ENCODE measurements around the gene SCGB3A1. TPM values are rescaled to one million over a fixed set of nuclear protein-coding genes. Genes with fewer than 3 reads are reported as not detected.

SCGB3A1 gene
- total RNA-seq, 2 experiments from 2014 or later: 6.6 to 7.1 TPM

DNA sequence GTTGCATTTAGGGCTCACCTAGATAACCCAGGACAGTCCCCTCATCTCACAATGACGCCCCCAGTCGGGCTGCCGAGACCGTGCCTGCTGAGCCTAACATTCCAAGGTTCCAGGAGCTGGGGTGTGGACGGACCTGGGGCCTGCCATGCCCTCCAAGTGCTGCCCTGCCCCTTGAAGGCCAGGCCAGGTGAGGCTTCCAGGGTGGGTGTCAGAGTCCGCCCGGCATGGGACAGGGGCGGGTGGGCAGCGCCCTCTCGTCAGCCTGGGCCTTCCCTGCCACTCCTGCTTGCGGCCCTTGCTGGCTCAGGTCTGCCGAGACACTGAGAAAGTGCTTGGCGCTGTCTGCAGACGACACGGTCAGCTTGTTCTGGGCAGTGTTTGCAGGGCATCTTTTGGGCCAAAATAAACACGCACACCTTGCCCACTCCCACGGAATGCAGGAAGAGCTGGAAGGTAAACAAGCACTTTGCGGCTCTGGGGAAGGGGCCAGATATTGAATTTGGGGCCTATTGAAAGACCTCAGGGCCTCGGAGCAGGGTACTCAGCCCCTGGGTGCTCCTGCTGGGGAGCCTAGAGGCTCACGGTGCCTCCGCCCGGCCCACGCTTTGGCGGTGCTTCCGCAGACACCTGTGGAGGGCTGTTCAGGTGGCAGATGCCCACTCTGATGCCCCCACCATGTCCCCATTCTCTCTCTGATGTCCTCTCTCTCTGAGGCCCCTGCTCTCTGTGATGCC lies 4.2 kb upstream of the SCGB3A1 start:
- H3K27ac Mint-ChIP-seq: no peak overlapping the region
- POLR2A ChIA-PET: no interaction called here
- H3K4me3 Mint-ChIP-seq: no peak overlapping the region
- H3K27me3 Mint-ChIP-seq: peaks cover 16% of the 10 kb centered on the region
- peaks cover 4% of the 10 kb centered on the region for H3K4me1 Mint-ChIP-seq
- ATAC-seq (ENCODE audit: low read depth): no peak
- H3K9me3 Mint-ChIP-seq: no peaks in the 10 kb centered on the region
- DNase-seq: no peak
- no peaks in the 10 kb centered on the region for H3K36me3 Mint-ChIP-seq

DNA sequence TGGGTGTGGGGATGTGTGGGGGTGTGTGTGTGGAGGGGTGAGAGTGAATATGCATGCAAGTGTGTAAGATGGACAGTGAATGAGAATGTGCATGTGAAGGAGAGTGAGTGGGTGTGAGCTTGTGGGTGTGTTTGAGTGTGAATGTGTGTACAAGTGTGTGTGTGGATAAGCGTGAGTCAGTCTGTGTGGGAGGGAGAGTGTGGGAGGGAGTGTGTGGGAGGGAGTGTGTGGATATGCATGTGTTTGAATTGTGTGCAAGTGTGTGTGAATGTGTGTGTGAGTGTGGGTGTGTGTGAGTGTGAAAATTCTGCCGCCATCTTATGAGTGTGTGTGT lies 3.7 kb upstream of the SCGB3A1 start:
- ATAC-seq (ENCODE audit: low read depth) (no peak), DNase-seq (no peak)
- H3K9me3 Mint-ChIP-seq: no peaks in the 10 kb centered on the region
- no peaks in the 10 kb centered on the region for H3K36me3 Mint-ChIP-seq
- POLR2A ChIA-PET: no interaction called here
- H3K4me1 Mint-ChIP-seq: peaks cover 4% of the 10 kb centered on the region
- no peak overlapping the region for H3K27ac Mint-ChIP-seq
- H3K4me3 Mint-ChIP-seq: no peak overlapping the region
- peaks cover 17% of the 10 kb centered on the region for H3K27me3 Mint-ChIP-seq

DNA sequence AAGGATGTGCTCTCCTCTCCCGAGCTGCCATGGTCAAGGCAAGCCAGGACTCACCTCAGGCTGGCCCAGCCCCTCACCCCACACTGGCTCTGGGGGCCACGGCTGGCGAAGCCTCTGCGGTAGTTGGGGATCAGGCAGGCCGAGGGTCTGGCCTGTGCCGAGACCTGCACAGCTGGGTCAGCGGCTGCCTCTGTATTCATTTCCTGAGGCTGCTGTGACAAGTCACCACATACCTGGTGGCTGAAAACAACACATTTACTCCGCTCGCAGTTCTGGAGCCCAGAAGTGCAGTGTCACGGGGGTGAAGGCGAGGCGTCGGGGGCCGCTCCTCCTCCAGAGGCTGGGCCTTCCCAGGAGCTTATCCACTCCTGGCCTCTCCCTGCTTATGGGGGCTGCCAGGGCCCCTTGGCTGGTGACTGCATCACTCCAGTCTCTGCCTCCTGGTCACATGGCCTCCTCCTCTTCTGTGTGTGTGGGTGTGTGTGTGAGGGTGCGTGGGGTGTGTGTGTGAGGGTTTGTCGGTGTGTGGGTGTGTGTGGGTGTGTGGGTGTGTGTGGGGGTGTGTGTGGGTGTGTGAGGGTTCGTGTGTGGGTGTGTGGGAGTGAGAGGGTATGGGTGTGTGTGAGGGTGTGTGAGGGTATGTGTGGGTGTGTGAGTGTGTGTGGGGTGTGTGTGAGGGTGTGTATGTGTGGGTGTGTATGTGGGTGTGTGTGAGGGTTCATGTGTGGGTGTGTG lies 3.2 kb upstream of the SCGB3A1 start:
- no peak overlapping the region for H3K27ac Mint-ChIP-seq

DNA sequence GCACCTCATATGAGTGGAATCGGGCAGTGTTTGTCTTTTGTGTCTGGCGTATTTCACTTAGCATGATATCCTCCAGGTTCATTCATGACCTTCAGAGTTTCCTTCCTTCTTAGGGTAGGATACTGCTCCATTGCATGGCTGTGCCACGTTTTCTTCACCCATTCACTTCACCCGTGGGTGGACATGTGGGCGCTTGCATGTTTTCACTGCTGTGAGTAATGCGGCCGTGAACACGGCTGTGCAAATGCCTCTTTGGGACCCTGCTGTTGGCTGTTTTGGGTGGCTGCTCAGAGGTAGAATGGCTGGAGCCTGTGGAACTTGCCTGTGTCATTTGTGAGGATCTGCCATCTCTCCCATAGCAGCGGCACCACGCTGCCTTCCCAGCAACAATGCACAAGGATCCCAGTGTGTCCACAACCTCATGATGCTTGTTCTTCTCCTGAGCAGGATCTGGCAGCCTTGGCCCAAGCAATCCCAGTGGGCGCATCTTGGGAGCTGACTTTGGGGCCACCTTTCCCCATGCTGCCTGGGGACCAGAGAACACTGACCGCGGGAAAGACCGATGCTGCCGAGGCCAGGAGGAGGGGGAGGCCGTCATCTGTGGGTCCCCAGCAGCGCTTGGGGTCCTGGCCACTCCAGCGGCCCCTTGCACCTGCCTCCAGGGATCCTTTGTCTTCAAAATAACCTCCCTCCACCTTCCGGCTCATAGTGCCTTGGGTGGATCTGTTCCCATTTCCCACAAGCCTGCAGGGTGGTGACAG lies 2.3 kb upstream of the SCGB3A1 start:
- Mint-ChIP-seq H3K27me3 (peaks cover 30% of the 10 kb centered on the region), H3K4me1 (peaks cover 8% of the 10 kb centered on the region), H3K9me3 (no peaks in the 10 kb centered on the region), H3K36me3 (no peaks in the 10 kb centered on the region), H3K27ac (no peak overlapping the region), H3K4me3 (no peak overlapping the region)
- POLR2A ChIA-PET: no interaction called here
- no peak for ATAC-seq (ENCODE audit: low read depth)
- DNase-seq: no peak

More for the DNA sequence above, 3.2 kb upstream of the SCGB3A1 start:
- Mint-ChIP-seq H3K36me3 (no peaks in the 10 kb centered on the region), H3K4me3 (no peak overlapping the region), H3K9me3 (no peaks in the 10 kb centered on the region), H3K27me3 (peaks cover 22% of the 10 kb centered on the region), H3K4me1 (peaks cover 8% of the 10 kb centered on the region)
- no peak for ATAC-seq (ENCODE audit: low read depth)
- POLR2A ChIA-PET: no interaction called here
- DNase-seq: no peak

DNA sequence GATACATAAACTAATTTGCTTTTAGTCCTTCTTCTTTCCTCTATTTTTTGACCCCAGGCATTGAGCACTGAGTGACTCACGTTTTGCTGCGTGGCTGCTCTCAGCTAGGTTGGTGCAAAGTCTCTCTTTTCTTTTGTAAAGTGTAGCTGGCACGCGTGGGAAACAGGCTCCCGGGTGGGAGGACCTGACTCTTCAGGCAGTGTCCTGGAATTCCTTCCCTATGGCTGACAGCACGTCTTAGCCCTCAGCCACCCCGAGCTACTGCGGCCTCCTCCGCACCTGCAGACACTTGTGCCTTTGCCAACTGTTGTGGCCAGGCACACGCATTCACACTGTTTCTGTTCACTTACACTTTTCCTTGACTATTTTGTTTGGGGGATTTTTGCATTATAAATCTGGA lies 877 bp upstream of the SCGB3A1 start:
- no peaks in the 10 kb centered on the region for H3K9me3 Mint-ChIP-seq
- peaks cover 36% of the 10 kb centered on the region for H3K27me3 Mint-ChIP-seq
- DNase-seq (no peak), ATAC-seq (ENCODE audit: low read depth) (no peak)
- peak overlapping the region; percentile 45 for H3K27ac Mint-ChIP-seq
- peak overlapping the region; percentile 57 for H3K4me3 Mint-ChIP-seq
- H3K4me1 Mint-ChIP-seq: peaks cover 8% of the 10 kb centered on the region
- H3K36me3 Mint-ChIP-seq: no peaks in the 10 kb centered on the region
- POLR2A ChIA-PET: no interaction called here

DNA sequence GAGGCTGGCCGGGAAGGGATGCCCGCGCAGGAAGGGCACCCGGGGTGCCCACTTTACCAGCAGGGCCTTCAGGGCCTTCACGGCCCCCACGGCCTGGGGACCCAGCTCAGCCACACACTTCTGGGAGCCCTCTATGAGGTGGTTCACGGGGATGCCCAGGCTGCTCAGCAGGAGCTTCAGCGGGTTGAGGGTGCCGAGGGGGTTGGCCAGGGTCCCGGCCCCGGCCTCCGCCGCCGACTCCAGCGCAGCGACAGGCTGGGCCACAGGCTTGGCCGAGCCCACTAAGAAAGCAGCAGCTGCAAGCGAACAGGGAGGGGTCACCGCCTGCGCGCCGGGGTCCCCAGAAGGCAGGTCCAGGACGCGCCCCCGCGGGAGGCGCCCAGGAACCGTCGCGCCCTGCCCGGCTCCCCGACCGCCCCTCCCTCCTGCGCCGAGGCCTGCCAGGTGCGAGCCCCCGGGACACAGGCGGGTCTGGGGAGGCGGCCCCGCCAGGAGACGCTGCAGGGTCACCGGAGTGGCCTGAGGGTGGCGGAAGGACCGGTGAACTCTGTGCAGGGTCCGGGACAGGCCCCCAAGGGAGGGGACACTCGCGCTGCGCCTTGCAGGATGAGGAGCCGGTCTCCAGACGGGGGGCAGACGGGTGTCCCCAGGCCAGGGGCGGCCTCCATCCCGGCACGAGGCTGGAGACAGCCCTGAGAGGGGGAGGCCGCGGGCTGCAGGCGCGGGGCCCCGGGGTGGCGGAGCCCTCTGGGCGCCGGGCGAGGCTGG lies 572 bp downstream of the SCGB3A1 start:
- Mint-ChIP-seq H3K4me1 (peaks cover 8% of the 10 kb centered on the region), H3K4me3 (no peak overlapping the region), H3K36me3 (no peaks in the 10 kb centered on the region), H3K27me3 (peaks cover 41% of the 10 kb centered on the region), H3K9me3 (no peaks in the 10 kb centered on the region), H3K27ac (no peak overlapping the region)
- peak; percentile 46 for ATAC-seq (ENCODE audit: low read depth)
- POLR2A ChIA-PET: interaction anchor here (1.4 kb wide), 1 partner anchor 65 kb away, joined by 4 read pairs; no protein-coding TSS in a partner anchor
- DNase-seq: no peak

DNA sequence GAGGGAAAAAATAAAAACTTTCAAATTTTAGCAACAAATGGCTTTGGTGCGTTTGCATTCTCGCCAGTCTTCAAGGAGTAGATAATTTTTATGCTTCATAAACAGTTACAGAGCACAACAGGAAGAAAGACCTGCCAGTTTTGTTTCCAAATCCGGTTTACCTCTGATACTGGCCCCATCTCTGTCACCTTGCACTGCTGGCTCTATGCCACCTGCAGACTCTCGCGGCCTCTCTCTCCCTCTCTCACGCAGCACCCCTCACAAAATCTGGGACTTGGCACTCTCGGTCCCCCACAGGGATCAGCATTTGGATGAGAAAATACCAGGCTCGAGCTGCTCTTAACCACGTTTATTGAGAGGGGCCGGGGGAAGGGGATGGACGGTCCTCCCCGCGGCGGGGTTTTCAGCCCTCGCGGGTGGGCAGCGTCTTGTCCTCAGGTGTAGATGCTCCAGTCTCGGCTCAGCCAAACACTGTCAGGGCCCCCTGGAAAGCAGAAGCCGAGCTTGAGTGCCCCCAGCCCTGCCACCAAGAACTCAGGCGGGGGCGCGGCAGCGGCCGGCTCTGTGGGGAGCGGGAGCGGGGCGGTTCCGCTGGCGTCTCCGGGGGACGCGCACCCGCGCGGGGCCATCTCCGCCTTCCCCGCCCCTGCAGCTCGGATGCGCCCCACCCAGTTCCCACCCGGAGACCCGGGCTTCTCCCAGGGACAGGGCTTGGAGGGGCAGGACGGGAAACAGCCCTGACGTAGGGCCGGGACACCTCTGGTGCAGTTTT lies 1.3 kb downstream of the SCGB3A1 start:
- H3K9me3 Mint-ChIP-seq: no peaks in the 10 kb centered on the region
- DNase-seq: no peak
- peak overlapping the region; percentile 59 for H3K4me3 Mint-ChIP-seq
- POLR2A ChIA-PET: interaction anchor here (1.4 kb wide), 1 partner anchor 65 kb away, joined by 4 read pairs; no protein-coding TSS in a partner anchor
- peaks cover 42% of the 10 kb centered on the region for H3K27me3 Mint-ChIP-seq
- peak; percentile 41 for ATAC-seq (ENCODE audit: low read depth)
- H3K36me3 Mint-ChIP-seq: no peaks in the 10 kb centered on the region
- H3K4me1 Mint-ChIP-seq: peaks cover 8% of the 10 kb centered on the region
- no peak overlapping the region for H3K27ac Mint-ChIP-seq

DNA sequence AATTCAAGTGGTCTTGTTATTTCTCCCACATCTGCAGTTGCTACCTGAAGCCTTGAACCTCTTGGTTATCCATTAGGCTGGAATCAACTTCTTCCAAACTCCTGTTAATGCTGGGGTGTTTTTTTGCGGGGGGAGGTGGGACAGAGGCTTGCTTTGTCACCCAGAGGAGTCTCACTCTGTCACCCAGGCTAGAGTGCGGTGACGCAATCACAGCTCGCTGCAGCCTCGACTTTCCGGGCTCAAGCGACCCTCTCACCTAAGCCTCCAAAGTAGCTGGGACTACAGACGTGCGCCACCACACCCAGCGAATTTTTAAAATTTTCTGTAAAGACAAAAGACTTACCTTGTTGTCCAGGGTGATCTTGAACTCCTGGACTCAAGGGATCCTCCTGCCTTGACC lies 4.4 kb downstream of the SCGB3A1 start:
- DNase-seq: no peak
- ATAC-seq (ENCODE audit: low read depth): no peak
- peaks cover 4% of the 10 kb centered on the region for H3K4me1 Mint-ChIP-seq
- POLR2A ChIA-PET: no interaction called here
- peaks cover 28% of the 10 kb centered on the region for H3K27me3 Mint-ChIP-seq
- H3K9me3 Mint-ChIP-seq: no peaks in the 10 kb centered on the region
- H3K36me3 Mint-ChIP-seq: no peaks in the 10 kb centered on the region
- H3K27ac Mint-ChIP-seq: no peak overlapping the region
- H3K4me3 Mint-ChIP-seq: no peak overlapping the region

DNA sequence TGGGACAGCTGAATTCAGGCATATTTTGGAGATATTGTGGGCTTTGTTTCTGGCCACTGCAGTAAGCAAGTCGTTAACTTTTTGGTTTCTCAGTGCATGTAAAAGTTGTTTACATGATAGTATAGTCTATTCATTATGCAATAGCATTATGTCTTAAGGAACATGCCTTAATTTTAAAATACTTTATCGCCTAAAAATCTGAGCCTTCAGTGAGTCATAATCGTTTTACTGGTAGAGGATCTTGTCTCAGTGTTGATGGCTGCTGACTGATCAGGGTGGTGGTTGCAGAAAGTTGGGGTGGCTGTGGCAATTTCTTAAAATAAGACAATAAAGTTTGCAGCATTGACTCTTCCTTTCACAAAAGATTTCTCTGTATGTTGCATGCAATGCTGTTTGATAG lies 5.1 kb downstream of the SCGB3A1 start:
- Mint-ChIP-seq H3K4me1 (peaks cover 4% of the 10 kb centered on the region), H3K9me3 (no peaks in the 10 kb centered on the region), H3K4me3 (no peak overlapping the region), H3K27me3 (peaks cover 28% of the 10 kb centered on the region), H3K36me3 (no peaks in the 10 kb centered on the region), H3K27ac (no peak overlapping the region)
- POLR2A ChIA-PET: no interaction called here
- DNase-seq: no peak
- ATAC-seq (ENCODE audit: low read depth): no peak

DNA sequence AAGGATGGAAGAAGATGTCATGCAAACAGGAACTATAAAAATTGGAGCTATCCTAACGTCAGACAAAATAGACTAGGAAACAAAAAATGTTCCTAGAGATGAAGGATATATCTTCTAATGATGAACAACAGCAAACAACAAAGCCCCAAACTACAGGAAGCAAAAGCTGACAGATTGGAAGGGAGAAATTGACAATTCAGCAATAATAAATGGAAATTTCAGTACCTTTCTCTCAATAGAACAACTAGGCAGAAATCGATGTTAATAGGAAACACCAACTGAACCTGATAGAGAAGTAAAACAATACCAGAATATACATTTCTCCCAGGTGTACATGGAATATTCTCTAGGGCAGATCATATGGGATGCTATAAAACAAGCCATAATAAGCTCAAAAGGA lies 7.6 kb downstream of the SCGB3A1 start:
- POLR2A ChIA-PET: no interaction called here
- H3K4me3 Mint-ChIP-seq: no peak overlapping the region

DNA sequence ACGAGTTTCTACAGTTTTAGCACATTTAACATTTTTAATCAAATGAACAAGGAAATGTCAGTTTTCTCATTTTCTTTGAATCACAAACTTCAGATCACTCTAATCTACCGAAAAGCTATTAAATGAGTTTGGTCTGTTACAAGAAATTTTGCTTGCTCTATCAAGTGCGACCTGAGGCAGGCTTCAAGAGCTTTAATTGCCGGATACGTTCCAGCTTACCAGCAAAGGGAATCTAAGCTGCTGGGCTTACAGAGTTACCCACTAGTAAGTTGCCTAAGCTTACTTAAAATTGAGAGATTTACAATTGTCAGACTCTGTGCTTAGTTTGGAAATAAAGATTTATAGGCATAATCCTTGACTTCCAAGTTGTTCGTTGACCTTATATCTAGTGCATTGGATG lies 10.6 kb downstream of the SCGB3A1 start:
- POLR2A ChIA-PET: interaction anchor here (0.6 kb wide), 1 partner anchor 86 kb away, joined by 3 read pairs; no protein-coding TSS in a partner anchor
- Mint-ChIP-seq H3K36me3 (peaks cover 19% of the 10 kb centered on the region), H3K4me3 (no peak overlapping the region), H3K27me3 (peaks cover 3% of the 10 kb centered on the region), H3K4me1 (peaks cover 7% of the 10 kb centered on the region), H3K9me3 (no peaks in the 10 kb centered on the region), H3K27ac (no peak overlapping the region)
- DNase-seq (no peak), ATAC-seq (ENCODE audit: low read depth) (no peak)

More for the DNA sequence above, 7.6 kb downstream of the SCGB3A1 start:
- Mint-ChIP-seq H3K27ac (no peak overlapping the region), H3K36me3 (no peaks in the 10 kb centered on the region), H3K9me3 (no peaks in the 10 kb centered on the region), H3K27me3 (peaks cover 16% of the 10 kb centered on the region), H3K4me1 (peaks cover 3% of the 10 kb centered on the region)
- DNase-seq (no peak), ATAC-seq (ENCODE audit: low read depth) (no peak)

DNA sequence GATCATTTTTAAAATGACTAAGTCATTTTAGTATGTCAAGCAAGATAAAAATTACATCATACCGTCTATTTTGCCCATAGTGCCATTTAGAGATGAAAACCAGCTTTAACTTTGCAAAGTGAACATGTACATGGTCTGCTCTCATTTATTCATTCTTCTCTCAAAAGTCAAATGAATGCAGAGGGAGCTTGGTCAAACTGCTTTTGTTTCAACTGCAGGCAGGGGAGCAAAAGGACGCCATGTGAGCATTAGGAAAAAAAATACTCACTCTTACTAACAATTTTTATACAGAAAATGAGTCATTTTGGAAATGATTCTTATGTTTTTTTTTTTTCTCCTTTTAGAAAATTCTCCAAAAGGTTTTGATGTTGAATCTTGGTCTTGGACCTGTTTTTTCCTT lies 15.7 kb downstream of the SCGB3A1 start:
- H3K36me3 Mint-ChIP-seq: peaks cover 41% of the 10 kb centered on the region
- ATAC-seq (ENCODE audit: low read depth) (no peak), DNase-seq (no peak)
- no peaks in the 10 kb centered on the region for H3K9me3 Mint-ChIP-seq
- POLR2A ChIA-PET: no interaction called here
- H3K4me1 Mint-ChIP-seq: peaks cover 15% of the 10 kb centered on the region
- H3K4me3 Mint-ChIP-seq: no peak overlapping the region
- H3K27me3 Mint-ChIP-seq: no peaks in the 10 kb centered on the region
- H3K27ac Mint-ChIP-seq: no peak overlapping the region
